MCF 10A (cell line): ENCODE data around the gene AK5. TPM values are rescaled to one million over a fixed set of nuclear protein-coding genes. Genes with fewer than 3 reads are reported as not detected.

Experiments used
- BruUV-seq: library from RNA; stranded (reverse); fragments of 400-500 nt; replicated peaks from 2 replicates; lab custom pipeline; 2021; lab: Mats Ljungman, UMichigan
- CTCF ChIA-PET: fragments of 300-600 bp; sonication (Branson Sonifier 250); formaldehyde crosslinking; extraction: SDS; loops from one replicate; lab custom pipeline; 2021; ENCODE audit warnings: antibody characterized with exemption, inconsistent platforms; lab: Yijun Ruan, JAX
- POLR2A ChIA-PET: fragments of 300-600, 350-650 bp; sonication (Branson Sonifier 250); formaldehyde crosslinking; extraction: SDS; loops from one replicate; lab custom pipeline; 2020; ENCODE audit warnings: antibody characterized with exemption, inconsistent platforms; lab: Yijun Ruan, JAX
- DNase-seq: peaks from one replicate; pipeline ENCODE4 v3.0.0-alpha.2; 2018; ENCODE audit not compliant: unreplicated experiment
- H3K27ac Mint-ChIP-seq: one replicate; pipeline ENCODE4 v1.8.0; 2022; ENCODE audit warnings: mild to moderate bottlenecking, low read depth, mixed read lengths; ENCODE audit not compliant: unreplicated experiment
- H3K27me3 Mint-ChIP-seq: one replicate; pipeline ENCODE4 v1.8.0; 2022; ENCODE audit warnings: mixed read lengths; ENCODE audit not compliant: insufficient read depth, unreplicated experiment
- H3K36me3 Mint-ChIP-seq: one replicate; pipeline ENCODE4 v1.8.0; 2022; ENCODE audit warnings: mild to moderate bottlenecking, moderate library complexity, mixed read lengths; ENCODE audit not compliant: insufficient read depth, unreplicated experiment
- H3K4me1 Mint-ChIP-seq: one replicate; pipeline ENCODE4 v1.8.0; 2022; ENCODE audit warnings: mixed read lengths; ENCODE audit not compliant: insufficient read depth, unreplicated experiment
- H3K4me3 Mint-ChIP-seq: one replicate; pipeline ENCODE4 v1.8.0; 2022; ENCODE audit warnings: mild to moderate bottlenecking, moderate library complexity, mixed read lengths; ENCODE audit not compliant: unreplicated experiment
- H3K9me3 Mint-ChIP-seq: one replicate; pipeline ENCODE4 v1.8.0; 2022; ENCODE audit warnings: mixed read lengths; ENCODE audit not compliant: unreplicated experiment
- CTCF ChIP-seq: fragments of 200-600 bp; IDR thresholded peaks from one replicate; pipeline ENCODE4 v1.8.0; 2022; ENCODE audit warnings: antibody characterized with exemption, mild to moderate bottlenecking; ENCODE audit not compliant: unreplicated experiment
- intact Hi-C: fragments of 100-400 bp; cut with micrococcal nuclease; formaldehyde crosslinking; loops from 2 replicates; pipeline ENCODE4 v1.14.1; 2022
- total RNA-seq: library from RNA; stranded (reverse); gene quantifications from 2 replicates; pipeline ENCODE4 v1.2.3, GENCODE V29; 2022

Gene AK5
- total RNA-seq, 1 experiment from 2014 or later, result not detected

GRCh38 chr1:77494026-77494425, 212.2 kb downstream of the AK5 start:
- DNase-seq, result no peak
- peaks cover 6% of the 10 kb centered on the region for H3K36me3 Mint-ChIP-seq
- no peak overlapping the region for H3K27ac Mint-ChIP-seq
- POLR2A ChIA-PET, result interaction anchor here (0.6 kb wide), 1 partner anchor 332 kb away, joined by 3 read pairs; no protein-coding TSS in a partner anchor
- intact Hi-C loops, result no loop called here
- no peaks in the 10 kb centered on the region for H3K27me3 Mint-ChIP-seq
- no peak for TF ChIP-seq CTCF
- H3K4me1 Mint-ChIP-seq, result no peaks in the 10 kb centered on the region
- CTCF ChIA-PET, result interaction anchor here (0.5 kb wide), 1 partner anchor 957 kb away, joined by 3 read pairs; no protein-coding TSS in a partner anchor
- peaks cover 10% of the 10 kb centered on the region for H3K9me3 Mint-ChIP-seq
- no TSS peak for BruUV-seq
- no peak overlapping the region for H3K4me3 Mint-ChIP-seq

GRCh38 chr1:77498918-77499317, 217.1 kb downstream of the AK5 start:
- H3K4me3 Mint-ChIP-seq, result no peak overlapping the region
- H3K27me3 Mint-ChIP-seq, result no peaks in the 10 kb centered on the region
- no peak for TF ChIP-seq CTCF
- DNase-seq, result no peak
- intact Hi-C loops, result no loop called here
- peaks cover 10% of the 10 kb centered on the region for H3K9me3 Mint-ChIP-seq
- H3K27ac Mint-ChIP-seq, result no peak overlapping the region
- no peaks in the 10 kb centered on the region for H3K4me1 Mint-ChIP-seq
- no TSS peak for BruUV-seq
- CTCF ChIA-PET, result interaction anchor here (0.5 to 1.5 kb wide), 2 partner anchors 13 to 1585 kb away, joined by 3 read pairs; no protein-coding TSS in a partner anchor
- H3K36me3 Mint-ChIP-seq, result no peaks in the 10 kb centered on the region
- POLR2A ChIA-PET, result no interaction called here

- ChIA-PET CTCF (interaction anchor here (1.5 kb wide), 1 partner anchor 12 kb away, joined by 3 read pairs; no protein-coding TSS in a partner anchor), POLR2A (no interaction called here)
- H3K36me3 Mint-ChIP-seq, result no peaks in the 10 kb centered on the region
- H3K9me3 Mint-ChIP-seq, result peaks cover 10% of the 10 kb centered on the region
- intact Hi-C loops, result no loop called here
- no peak for DNase-seq
- no peak overlapping the region for H3K27ac Mint-ChIP-seq
- H3K4me3 Mint-ChIP-seq, result no peak overlapping the region
- TF ChIP-seq CTCF, result no peak
- no TSS peak for BruUV-seq
- H3K4me1 Mint-ChIP-seq, result no peaks in the 10 kb centered on the region
- no peaks in the 10 kb centered on the region for H3K27me3 Mint-ChIP-seq
Observed at GRCh38 chr1:77499466-77499865, 217.6 kb downstream of the AK5 start.

GRCh38 chr1:77504986-77505385, 223.2 kb downstream of the AK5 start:
- Mint-ChIP-seq H3K27me3 (no peaks in the 10 kb centered on the region), H3K9me3 (no peaks in the 10 kb centered on the region), H3K4me3 (no peak overlapping the region), H3K36me3 (no peaks in the 10 kb centered on the region), H3K4me1 (no peaks in the 10 kb centered on the region), H3K27ac (no peak overlapping the region)
- DNase-seq, result no peak
- TF ChIP-seq CTCF, result no peak
- BruUV-seq, result no TSS peak
- ChIA-PET POLR2A (interaction anchor here (0.6 to 1.8 kb wide), 2 partner anchors 8 to 13 kb away, joined by 3 to 4 read pairs; no protein-coding TSS in a partner anchor), CTCF (interaction anchor here (1.3 kb wide), 1 partner anchor 9 kb away, joined by 3 read pairs; no protein-coding TSS in a partner anchor)
- intact Hi-C loops, result no loop called here
